HepG2 (cell line): Measurements from ENCODE around the gene SNX3. TPM values are rescaled to one million over a fixed set of nuclear protein-coding genes. Genes with fewer than 3 reads are reported as not detected.

Experiments
- ESRRA ChIP-seq: sonication (generic); formaldehyde crosslinking; IDR thresholded peaks from 2 replicates; pipeline ENCODE4 v1.5.1; 2020; ENCODE audit warnings: mild to moderate bottlenecking, low read depth, missing genetic modification reagents
- FOXJ3 ChIP-seq: sonication (generic); formaldehyde crosslinking; IDR thresholded peaks from 2 replicates; pipeline ENCODE4 v1.4.0; 2020; ENCODE audit warnings: missing genetic modification reagents, mild to moderate bottlenecking, borderline replicate concordance
- FOXK1 ChIP-seq: sonication (generic); formaldehyde crosslinking; IDR thresholded peaks from 2 replicates; pipeline ENCODE4 v1.4.0; 2020; ENCODE audit warnings: low read depth, missing genetic modification reagents, borderline replicate concordance
- KAT2B ChIP-seq: fragments of 150-350 bp; IDR thresholded peaks from 2 replicates; pipeline ENCODE4 v1.6.1; 2014; ENCODE audit warnings: low read depth, low read length, borderline replicate concordance
- MED1 ChIP-seq: sonication (generic); formaldehyde crosslinking; IDR thresholded peaks from 2 replicates; pipeline ENCODE4 v1.4.0; 2020; ENCODE audit warnings: missing genetic modification reagents
- NPAS2 ChIP-seq: sonication (generic); formaldehyde crosslinking; IDR thresholded peaks from 2 replicates; pipeline ENCODE4 v1.8.0; 2022; ENCODE audit warnings: mild to moderate bottlenecking, missing genetic modification reagents, borderline replicate concordance
- POGZ ChIP-seq: sonication (generic); formaldehyde crosslinking; IDR thresholded peaks from 2 replicates; pipeline ENCODE4 v1.4.0; 2020; ENCODE audit warnings: mild to moderate bottlenecking, missing genetic modification reagents
- RARG ChIP-seq: sonication (generic); formaldehyde crosslinking; IDR thresholded peaks from 2 replicates; pipeline ENCODE4 v1.4.0; 2020; ENCODE audit warnings: low read depth, mild to moderate bottlenecking, missing genetic modification reagents
- SRF ChIP-seq: IDR thresholded peaks from 2 replicates; pipeline ENCODE4 v1.6.1; 2011; ENCODE audit warnings: mild to moderate bottlenecking, low read depth, low read length, moderate library complexity
- ZSCAN9 ChIP-seq: IDR thresholded peaks from 2 replicates; pipeline ENCODE4 v1.6.1; 2016; ENCODE audit warnings: borderline replicate concordance
- polyA plus RNA-seq, 8 experiments: library from polyadenylated mRNA; depleted of rRNA in 3 of 8; stranded (reverse) in 7 of 8; unstranded in 1 of 8; fragments of >200 nt; fragmentation: Illumina TruSeq in 4 of 8; extraction: Trizol in 4 of 8; gene quantifications; 2 replicates each; pipeline versions ENCODE4 v1.2.1 to v1.2.3, GENCODE V29; 2011 to 2016; ENCODE audit warnings: low read depth in 4 of 8, missing spikeins in 1 of 8, mixed read lengths in 1 of 8; ENCODE audit not compliant: insufficient read depth in 1 of 8
- total RNA-seq, 5 experiments: library from RNA; depleted of rRNA; stranded (reverse); fragments of >200 nt; fragmentation: Illumina TruSeq; extraction: Trizol; gene quantifications; 2 replicates each; pipeline ENCODE4 v1.2.3, GENCODE V29; 2016; ENCODE audit warnings: low read depth in 1 of 5
- TF ChIP-seq, protein P1 (sequence below): sonication (generic); formaldehyde crosslinking; IDR thresholded peaks from 2 replicates; pipeline ENCODE4 v1.4.0; 2020; ENCODE audit warnings: mild to moderate bottlenecking, missing genetic modification reagents
- TF ChIP-seq, protein P2 (sequence below): sonication (generic); formaldehyde crosslinking; IDR thresholded peaks from 2 replicates; pipeline ENCODE4 v1.4.0; 2020; ENCODE audit warnings: missing genetic modification reagents, mild to moderate bottlenecking, borderline replicate concordance
- TF ChIP-seq, protein P3 (sequence below): sonication (generic); formaldehyde crosslinking; IDR thresholded peaks from 2 replicates; pipeline ENCODE4 v1.9.0; 2021; ENCODE audit warnings: missing genetic modification reagents, mild to moderate bottlenecking, borderline replicate concordance
- TF ChIP-seq, protein P4 (sequence below): sonication (generic); formaldehyde crosslinking; IDR thresholded peaks from 2 replicates; pipeline ENCODE4 v1.4.0; 2020; ENCODE audit warnings: low read depth, missing genetic modification reagents

The SNX3 gene
- total and polyA plus RNA-seq, 2 of the 13 experiments (the other 11 are each of a cell fraction or from before 2014, with no cell fraction given) = 84.9 to 226 TPM

- TF ChIP-seq, protein P1, sequence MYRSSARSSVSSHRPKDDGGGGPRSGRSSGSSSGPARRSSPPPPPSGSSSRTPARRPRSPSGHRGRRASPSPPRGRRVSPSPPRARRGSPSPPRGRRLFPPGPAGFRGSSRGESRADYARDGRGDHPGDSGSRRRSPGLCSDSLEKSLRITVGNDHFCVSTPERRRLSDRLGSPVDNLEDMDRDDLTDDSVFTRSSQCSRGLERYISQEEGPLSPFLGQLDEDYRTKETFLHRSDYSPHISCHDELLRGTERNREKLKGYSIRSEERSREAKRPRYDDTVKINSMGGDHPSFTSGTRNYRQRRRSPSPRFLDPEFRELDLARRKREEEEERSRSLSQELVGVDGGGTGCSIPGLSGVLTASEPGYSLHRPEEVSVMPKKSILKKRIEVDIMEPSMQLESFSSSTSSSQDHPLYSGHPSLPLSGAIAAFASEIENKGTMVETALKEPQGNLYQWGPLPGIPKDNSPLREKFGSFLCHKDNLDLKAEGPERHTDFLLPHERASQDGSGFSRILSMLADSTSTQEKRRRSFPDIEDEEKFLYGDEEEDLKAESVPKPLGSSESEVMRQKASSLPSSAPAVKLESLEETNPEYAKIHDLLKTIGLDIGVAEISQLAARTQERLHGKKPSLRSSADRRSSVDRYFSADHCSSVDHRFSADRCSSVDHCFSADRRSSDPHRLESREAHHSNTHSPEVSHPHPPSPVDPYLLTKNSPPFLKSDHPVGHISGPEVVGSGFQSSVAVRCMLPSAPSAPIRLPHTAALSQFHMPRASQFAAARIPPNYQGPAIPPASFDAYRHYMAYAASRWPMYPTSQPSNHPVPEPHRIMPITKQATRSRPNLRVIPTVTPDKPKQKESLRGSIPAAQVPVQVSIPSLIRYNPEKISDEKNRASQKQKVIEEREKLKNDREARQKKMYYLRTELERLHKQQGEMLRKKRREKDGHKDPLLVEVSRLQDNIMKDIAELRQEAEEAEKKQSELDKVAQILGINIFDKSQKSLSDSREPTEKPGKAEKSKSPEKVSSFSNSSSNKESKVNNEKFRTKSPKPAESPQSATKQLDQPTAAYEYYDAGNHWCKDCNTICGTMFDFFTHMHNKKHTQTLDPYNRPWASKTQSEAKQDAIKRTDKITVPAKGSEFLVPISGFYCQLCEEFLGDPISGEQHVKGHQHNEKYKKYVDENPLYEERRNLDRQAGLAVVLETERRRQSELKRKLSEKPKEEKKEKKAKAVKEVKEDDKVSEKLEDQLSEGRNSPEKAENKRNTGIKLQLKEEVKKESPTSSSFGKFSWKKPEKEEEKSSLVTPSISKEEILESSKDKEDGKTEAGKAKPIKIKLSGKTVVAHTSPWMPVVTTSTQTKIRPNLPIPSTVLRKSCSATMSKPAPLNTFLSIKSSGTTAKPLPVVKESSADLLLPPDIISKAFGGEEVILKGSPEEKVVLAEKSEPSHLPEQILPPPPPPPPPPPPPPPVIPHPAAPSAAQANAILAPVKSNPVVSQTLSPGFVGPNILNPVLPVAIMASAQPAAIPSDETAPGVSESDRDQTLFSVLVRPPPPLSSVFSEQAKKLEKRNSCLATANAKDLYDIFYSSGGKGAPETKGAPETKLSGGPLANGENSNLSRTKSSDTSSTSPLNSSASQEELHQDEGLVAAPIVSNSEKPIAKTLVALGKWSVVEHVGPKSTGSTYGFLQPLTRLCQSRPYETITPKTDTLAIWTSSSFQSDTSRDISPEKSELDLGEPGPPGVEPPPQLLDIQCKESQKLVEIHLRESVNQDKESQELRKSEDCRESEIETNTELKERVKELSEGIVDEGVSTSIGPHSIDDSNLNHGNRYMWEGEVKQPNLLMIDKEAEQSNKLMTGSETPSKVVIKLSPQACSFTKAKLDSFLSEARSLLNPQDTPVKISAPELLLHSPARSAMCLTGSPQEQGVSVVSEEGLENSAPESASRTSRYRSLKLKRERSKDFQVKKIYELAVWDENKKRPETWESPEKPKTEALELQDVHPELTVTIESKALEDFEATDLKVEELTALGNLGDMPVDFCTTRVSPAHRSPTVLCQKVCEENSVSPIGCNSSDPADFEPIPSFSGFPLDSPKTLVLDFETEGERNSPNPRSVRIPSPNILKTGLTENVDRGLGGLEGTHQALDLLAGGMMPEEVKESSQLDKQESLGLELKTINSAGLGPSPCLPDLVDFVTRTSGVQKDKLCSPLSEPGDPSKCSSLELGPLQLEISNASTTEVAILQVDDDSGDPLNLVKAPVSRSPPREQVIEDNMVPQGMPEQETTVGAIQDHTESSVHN (CRISPR knock-in tag) = no peak
- TF ChIP-seq RARG (CRISPR knock-in tag) = no peak
- no peak for TF ChIP-seq SRF
- TF ChIP-seq, protein P2, sequence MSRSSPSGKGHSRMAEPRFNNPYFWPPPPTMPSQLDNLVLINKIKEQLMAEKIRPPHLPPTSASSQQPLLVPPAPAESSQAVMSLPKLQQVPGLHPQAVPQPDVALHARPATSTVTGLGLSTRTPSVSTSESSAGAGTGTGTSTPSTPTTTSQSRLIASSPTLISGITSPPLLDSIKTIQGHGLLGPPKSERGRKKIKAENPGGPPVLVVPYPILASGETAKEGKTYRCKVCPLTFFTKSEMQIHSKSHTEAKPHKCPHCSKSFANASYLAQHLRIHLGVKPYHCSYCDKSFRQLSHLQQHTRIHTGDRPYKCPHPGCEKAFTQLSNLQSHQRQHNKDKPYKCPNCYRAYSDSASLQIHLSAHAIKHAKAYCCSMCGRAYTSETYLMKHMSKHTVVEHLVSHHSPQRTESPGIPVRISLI (CRISPR knock-in tag) = no peak
- TF ChIP-seq FOXK1 (CRISPR knock-in tag) = peak; percentile 74
- TF ChIP-seq FOXJ3 (CRISPR knock-in tag) = no peak
- TF ChIP-seq, protein P3, sequence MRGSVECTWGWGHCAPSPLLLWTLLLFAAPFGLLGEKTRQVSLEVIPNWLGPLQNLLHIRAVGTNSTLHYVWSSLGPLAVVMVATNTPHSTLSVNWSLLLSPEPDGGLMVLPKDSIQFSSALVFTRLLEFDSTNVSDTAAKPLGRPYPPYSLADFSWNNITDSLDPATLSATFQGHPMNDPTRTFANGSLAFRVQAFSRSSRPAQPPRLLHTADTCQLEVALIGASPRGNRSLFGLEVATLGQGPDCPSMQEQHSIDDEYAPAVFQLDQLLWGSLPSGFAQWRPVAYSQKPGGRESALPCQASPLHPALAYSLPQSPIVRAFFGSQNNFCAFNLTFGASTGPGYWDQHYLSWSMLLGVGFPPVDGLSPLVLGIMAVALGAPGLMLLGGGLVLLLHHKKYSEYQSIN (CRISPR knock-in tag) = no peak
- no peak for TF ChIP-seq KAT2B
- TF ChIP-seq POGZ (CRISPR knock-in tag) = peak; percentile 91
- peak; percentile 36; the same call in 1 of the 2 replicates for TF ChIP-seq MED1 (CRISPR knock-in tag)
- TF ChIP-seq NPAS2 (CRISPR knock-in tag) = no peak
- TF ChIP-seq ESRRA (CRISPR knock-in tag) = peak; percentile 77; the same call in 1 of the 2 replicates
- TF ChIP-seq ZSCAN9 (CRISPR knock-in tag) = no peak
- TF ChIP-seq, protein P4, sequence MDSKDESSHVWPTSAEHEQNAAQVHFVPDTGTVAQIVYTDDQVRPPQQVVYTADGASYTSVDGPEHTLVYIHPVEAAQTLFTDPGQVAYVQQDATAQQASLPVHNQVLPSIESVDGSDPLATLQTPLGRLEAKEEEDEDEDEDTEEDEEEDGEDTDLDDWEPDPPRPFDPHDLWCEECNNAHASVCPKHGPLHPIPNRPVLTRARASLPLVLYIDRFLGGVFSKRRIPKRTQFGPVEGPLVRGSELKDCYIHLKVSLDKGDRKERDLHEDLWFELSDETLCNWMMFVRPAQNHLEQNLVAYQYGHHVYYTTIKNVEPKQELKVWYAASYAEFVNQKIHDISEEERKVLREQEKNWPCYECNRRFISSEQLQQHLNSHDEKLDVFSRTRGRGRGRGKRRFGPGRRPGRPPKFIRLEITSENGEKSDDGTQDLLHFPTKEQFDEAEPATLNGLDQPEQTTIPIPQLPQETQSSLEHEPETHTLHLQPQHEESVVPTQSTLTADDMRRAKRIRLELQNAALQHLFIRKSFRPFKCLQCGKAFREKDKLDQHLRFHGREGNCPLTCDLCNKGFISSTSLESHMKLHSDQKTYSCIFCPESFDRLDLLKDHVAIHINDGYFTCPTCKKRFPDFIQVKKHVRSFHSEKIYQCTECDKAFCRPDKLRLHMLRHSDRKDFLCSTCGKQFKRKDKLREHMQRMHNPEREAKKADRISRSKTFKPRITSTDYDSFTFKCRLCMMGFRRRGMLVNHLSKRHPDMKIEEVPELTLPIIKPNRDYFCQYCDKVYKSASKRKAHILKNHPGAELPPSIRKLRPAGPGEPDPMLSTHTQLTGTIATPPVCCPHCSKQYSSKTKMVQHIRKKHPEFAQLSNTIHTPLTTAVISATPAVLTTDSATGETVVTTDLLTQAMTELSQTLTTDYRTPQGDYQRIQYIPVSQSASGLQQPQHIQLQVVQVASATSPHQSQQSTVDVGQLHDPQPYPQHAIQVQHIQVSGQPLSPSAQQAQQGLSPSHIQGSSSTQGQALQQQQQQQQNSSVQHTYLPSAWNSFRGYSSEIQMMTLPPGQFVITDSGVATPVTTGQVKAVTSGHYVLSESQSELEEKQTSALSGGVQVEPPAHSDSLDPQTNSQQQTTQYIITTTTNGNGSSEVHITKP (CRISPR knock-in tag) = no peak
These were observed at the start of gene SNX3 (continued) for GRCh38 chr6:108260809-108261569.
